Smooth muscle cell (in vitro differentiated cells): ENCODE measurements around the gene WWC2. TPM values are rescaled to one million over a fixed set of nuclear protein-coding genes. Genes with fewer than 3 reads are reported as not detected.

Experiments
- DNase-seq: peaks from one replicate; lab custom pipeline; 2025; ENCODE audit not compliant: unreplicated experiment; lab: John Stamatoyannopoulos, UW
- H2AFZ ChIP-seq: fragments of 200-600 bp; sonication (generic); 2 replicates; pipeline ENCODE4 v1.6.0; 2016; ENCODE audit warnings: antibody characterized with exemption, low read depth, mild to moderate bottlenecking
- H3F3A ChIP-seq: fragments of 200-600 bp; sonication (generic); 2 replicates; pipeline ENCODE4 v1.6.0; 2017; ENCODE audit warnings: antibody characterized with exemption, low read depth
- H3K27ac ChIP-seq: fragments of 200-600 bp; sonication (generic); 2 replicates; pipeline ENCODE4 v1.5.1; 2016; ENCODE audit warnings: low read depth, mild to moderate bottlenecking
- H3K27me3 ChIP-seq: fragments of 200-600 bp; sonication (generic); 2 replicates; pipeline ENCODE4 v1.6.1; 2016; ENCODE audit warnings: low read depth, mild to moderate bottlenecking
- H3K36me3 ChIP-seq: fragments of 200-600 bp; sonication (generic); 2 replicates; pipeline ENCODE4 v1.5.1; 2016; ENCODE audit warnings: low read depth
- H3K4me1 ChIP-seq: fragments of 200-600 bp; sonication (generic); 2 replicates; pipeline ENCODE4 v1.5.1; 2016; ENCODE audit warnings: low read depth
- H3K4me2 ChIP-seq: fragments of 200-600 bp; sonication (generic); 2 replicates; pipeline ENCODE4 v1.6.0; 2016; ENCODE audit warnings: mild to moderate bottlenecking
- H3K4me3 ChIP-seq: fragments of 200-600 bp; sonication (generic); 2 replicates; pipeline ENCODE4 v1.5.1; 2016; ENCODE audit warnings: mild to moderate bottlenecking
- H3K79me2 ChIP-seq: fragments of 200-600 bp; sonication (generic); 2 replicates; pipeline ENCODE4 v1.6.0; 2016; ENCODE audit warnings: low read depth, mild to moderate bottlenecking
- H3K9ac ChIP-seq: fragments of 200-600 bp; sonication (generic); 2 replicates; pipeline ENCODE4 v1.6.0; 2016; ENCODE audit warnings: low read depth
- H3K9me3 ChIP-seq: fragments of 200-600 bp; sonication (generic); replicated peaks from 2 replicates; pipeline ENCODE4 v1.5.1; 2016; ENCODE audit warnings: low read depth
- H4K20me1 ChIP-seq: fragments of 200-600 bp; sonication (generic); 2 replicates; pipeline ENCODE4 v1.6.0; 2016; ENCODE audit warnings: low read depth
- WGBS: methylation state at CpG from one replicate; pipeline ENCODE4 v1.1.7; 2016; ENCODE audit warnings: low lambda C conversion rate; 5-methylcytosine and 5-hydroxymethylcytosine counted together
- polyA plus RNA-seq: library from polyadenylated mRNA; unstranded; fragments of >200 nt; fragmentation: Nextera tagmentation; extraction: Ambion mirVana; gene quantifications from 2 replicates; pipeline ENCODE4 v1.2.1, GENCODE V29; 2016
- total RNA-seq: library from RNA; depleted of rRNA; stranded (reverse); fragments of >200 nt; gene quantifications from 2 replicates; pipeline ENCODE4 v1.2.3, GENCODE V29; 2014
- TF ChIP-seq, protein P1 (sequence below): fragments of 200-600 bp; sonication (generic); IDR thresholded peaks from 2 replicates; pipeline ENCODE4 v1.5.1; 2017; ENCODE audit warnings: borderline replicate concordance, mild to moderate bottlenecking, antibody characterized with exemption; ENCODE audit not compliant: insufficient read depth, poor library complexity, severe bottlenecking

Gene WWC2
- total and polyA plus RNA-seq, 2 experiments from 2014 or later = 11.2 to 13.5 TPM

DNA sequence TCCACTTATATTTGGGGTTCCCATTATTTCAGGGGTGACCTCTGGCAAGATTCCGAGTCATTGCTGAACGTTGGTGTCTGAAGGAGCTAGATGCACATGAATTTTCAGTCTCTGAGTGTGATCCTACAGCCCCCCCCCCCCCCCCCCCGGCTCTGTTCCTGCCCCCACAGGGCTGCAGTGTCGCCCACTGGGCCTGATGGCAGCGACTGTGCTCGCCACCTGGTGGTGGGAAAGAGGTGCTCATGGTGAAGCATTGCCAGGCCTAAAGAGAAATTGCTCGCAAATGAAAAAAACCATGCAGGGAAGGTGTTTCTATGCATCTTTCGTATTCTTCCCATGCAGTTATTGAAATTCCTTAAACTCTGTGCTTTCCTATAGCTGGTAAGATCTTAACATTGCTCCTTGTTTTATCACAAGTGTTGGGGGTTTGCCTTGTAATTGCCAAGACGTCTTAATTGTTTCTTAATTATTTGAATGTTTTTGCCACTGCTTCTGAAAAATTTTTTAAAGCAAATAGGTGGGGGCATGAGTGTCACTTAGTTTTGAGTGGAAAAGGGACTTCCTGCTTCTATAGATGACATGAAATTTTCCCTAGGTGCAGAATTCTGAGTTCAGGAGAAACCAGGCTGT is 157.8 kb downstream of the WWC2 start:
- Histone ChIP-seq H2AFZ (no peak overlapping the region), H3K27ac (no peak overlapping the region), H3K36me3 (peaks cover 5% of the 10 kb centered on the region), H3K4me1 (no peaks in the 10 kb centered on the region), H3K4me3 (no peak overlapping the region), H4K20me1 (peaks cover 5% of the 10 kb centered on the region), H3K27me3 (no peaks in the 10 kb centered on the region), H3K9ac (no peak overlapping the region), H3K9me3 (no peaks in the 10 kb centered on the region), H3F3A (peaks cover 5% of the 10 kb centered on the region), H3K4me2 (no peak overlapping the region), H3K79me2 (no peaks in the 10 kb centered on the region)
- WGBS = 44% methylated on average over 9 of the region's 9 CpGs
- peak; percentile 5 for DNase-seq
- TF ChIP-seq, protein P1, sequence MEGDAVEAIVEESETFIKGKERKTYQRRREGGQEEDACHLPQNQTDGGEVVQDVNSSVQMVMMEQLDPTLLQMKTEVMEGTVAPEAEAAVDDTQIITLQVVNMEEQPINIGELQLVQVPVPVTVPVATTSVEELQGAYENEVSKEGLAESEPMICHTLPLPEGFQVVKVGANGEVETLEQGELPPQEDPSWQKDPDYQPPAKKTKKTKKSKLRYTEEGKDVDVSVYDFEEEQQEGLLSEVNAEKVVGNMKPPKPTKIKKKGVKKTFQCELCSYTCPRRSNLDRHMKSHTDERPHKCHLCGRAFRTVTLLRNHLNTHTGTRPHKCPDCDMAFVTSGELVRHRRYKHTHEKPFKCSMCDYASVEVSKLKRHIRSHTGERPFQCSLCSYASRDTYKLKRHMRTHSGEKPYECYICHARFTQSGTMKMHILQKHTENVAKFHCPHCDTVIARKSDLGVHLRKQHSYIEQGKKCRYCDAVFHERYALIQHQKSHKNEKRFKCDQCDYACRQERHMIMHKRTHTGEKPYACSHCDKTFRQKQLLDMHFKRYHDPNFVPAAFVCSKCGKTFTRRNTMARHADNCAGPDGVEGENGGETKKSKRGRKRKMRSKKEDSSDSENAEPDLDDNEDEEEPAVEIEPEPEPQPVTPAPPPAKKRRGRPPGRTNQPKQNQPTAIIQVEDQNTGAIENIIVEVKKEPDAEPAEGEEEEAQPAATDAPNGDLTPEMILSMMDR = peak; percentile 76

DNA sequence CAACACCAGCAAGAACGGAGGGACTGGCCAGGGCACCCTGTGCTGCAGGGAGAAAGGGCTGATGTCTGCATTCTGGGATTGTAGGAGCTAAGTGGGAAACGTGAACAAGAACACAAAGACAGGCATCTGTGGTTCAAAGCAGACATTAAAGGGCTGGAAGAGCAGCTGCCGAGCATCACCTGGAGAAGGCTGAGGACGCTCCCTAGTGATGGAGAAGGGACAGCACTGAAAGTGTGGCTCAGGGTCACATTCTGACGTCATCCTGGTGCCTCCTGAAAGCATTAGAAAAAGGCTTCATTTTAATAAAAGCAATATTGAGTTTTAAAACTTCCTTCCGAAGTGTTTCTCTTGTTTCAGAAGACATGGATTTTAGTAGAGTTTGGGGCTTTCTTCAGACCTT is 158.8 kb downstream of the WWC2 start:
- no peak overlapping the region for H3K4me3 ChIP-seq
- TF ChIP-seq, protein P1 = no peak
- H4K20me1 ChIP-seq = peaks cover 8% of the 10 kb centered on the region
- no peaks in the 10 kb centered on the region for H3K27me3 ChIP-seq
- no peaks in the 10 kb centered on the region for H3K4me1 ChIP-seq
- no peaks in the 10 kb centered on the region for H3K9me3 ChIP-seq
- no peak overlapping the region for H3K4me2 ChIP-seq
- H3F3A ChIP-seq = peaks cover 7% of the 10 kb centered on the region
- no peak for DNase-seq
- H3K36me3 ChIP-seq = peaks cover 5% of the 10 kb centered on the region
- H2AFZ ChIP-seq = no peak overlapping the region
- 94% methylated on average over 6 of the region's 6 CpGs for WGBS
- H3K27ac ChIP-seq = no peak overlapping the region
- H3K79me2 ChIP-seq = no peaks in the 10 kb centered on the region
- no peak overlapping the region for H3K9ac ChIP-seq

DNA sequence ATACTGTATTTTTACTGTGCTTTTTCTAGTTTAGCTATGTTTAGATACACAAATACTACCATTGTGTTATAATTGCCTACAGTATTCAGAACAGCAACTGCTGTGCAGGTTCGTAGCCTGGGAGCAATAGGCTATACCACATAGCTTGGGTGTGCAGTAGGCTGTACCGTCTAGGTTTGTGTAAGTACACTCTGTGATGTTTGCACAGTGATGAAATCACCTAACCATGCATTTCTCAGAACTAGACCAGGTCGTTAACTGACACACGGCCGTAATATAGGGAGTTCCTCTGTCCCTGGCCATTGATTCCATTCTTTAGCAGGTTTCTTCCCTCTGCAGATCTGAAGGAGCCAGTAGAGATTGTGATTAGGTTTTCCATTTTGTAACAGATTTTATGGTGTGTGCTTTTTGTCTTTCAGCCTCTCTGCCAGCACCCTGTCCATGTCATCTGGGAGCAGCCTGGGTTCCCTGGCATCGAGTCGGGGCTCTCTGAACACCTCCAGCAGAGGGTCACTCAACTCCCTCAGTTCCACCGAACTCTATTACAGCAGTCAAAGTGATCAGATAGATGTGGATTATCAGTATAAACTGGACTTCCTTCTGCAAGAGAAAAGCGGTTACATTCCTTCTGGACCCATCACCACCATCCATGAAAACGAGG is 161.6 kb downstream of the WWC2 start:
- Histone ChIP-seq H3K4me3 (no peak overlapping the region), H2AFZ (no peak overlapping the region), H3K9me3 (no peaks in the 10 kb centered on the region), H3K9ac (no peak overlapping the region), H3K4me2 (no peak overlapping the region), H3K27ac (no peak overlapping the region), H3K4me1 (no peaks in the 10 kb centered on the region), H3K79me2 (no peaks in the 10 kb centered on the region), H3F3A (peaks cover 9% of the 10 kb centered on the region), H4K20me1 (peaks cover 10% of the 10 kb centered on the region), H3K27me3 (no peaks in the 10 kb centered on the region), H3K36me3 (peaks cover 5% of the 10 kb centered on the region)
- WGBS = 93% methylated on average over 10 of the region's 10 CpGs
- no peak for DNase-seq
- TF ChIP-seq, protein P1 = no peak
